Stimulated activated naive CD4-positive, alpha-beta T cell treated with Interleukin-2 at 50 U/mL for 16 hours (primary cell): ENCODE data around the gene TNFSF9.

Experiments used
- DNase-seq: peaks from one replicate; lab custom pipeline; 2025; lab: John Stamatoyannopoulos, UW

Gene TNFSF9, protein sequence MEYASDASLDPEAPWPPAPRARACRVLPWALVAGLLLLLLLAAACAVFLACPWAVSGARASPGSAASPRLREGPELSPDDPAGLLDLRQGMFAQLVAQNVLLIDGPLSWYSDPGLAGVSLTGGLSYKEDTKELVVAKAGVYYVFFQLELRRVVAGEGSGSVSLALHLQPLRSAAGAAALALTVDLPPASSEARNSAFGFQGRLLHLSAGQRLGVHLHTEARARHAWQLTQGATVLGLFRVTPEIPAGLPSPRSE

GRCh38 chr19:6530386-6531162 is at the start of gene TNFSF9:
Gene TNFSF9, plus strand, starts transcription at chr19:6531026. Its CDS starts 11 bp downstream, at chr19:6531037.
- DNase-seq: peak; percentile 67

- DNase-seq: peak; percentile 55
These were observed 49.1 kb upstream of the TNFSF9 start, which contains the start of gene DENND1C for GRCh38 chr19:6481541-6482342. Gene DENND1C, minus strand, starts transcription at chr19:6481787. Its CDS starts 92 bp downstream, at chr19:6481695.

GRCh38 chr19:6482343-6482686 is 48.5 kb upstream of the TNFSF9 start:
- no peak for DNase-seq

DNA sequence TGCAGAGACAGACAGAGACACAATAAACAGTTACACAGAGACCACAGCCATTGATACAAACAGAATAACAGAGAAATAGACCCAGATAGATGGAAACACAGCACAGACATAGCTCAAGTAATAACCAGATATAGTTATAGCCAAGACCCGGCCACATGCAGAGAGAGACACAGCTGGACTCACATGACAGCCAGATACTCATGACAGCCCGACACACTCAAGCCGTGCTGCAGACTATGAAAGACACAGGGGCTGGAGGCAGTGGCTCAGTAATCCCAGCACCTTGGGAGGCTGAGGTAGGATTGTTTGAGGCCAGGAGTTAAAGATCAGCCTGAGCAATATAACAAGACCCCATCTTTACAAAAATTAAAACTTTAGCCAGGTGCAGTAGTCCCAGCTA is 47.6 kb upstream of the TNFSF9 start:
- no peak for DNase-seq

- no peak for DNase-seq
These were observed 46.6 kb upstream of the TNFSF9 start for GRCh38 chr19:6484230-6484629.

GRCh38 chr19:6484831-6485230 is 46.0 kb upstream of the TNFSF9 start:
- DNase-seq: no peak

DNA sequence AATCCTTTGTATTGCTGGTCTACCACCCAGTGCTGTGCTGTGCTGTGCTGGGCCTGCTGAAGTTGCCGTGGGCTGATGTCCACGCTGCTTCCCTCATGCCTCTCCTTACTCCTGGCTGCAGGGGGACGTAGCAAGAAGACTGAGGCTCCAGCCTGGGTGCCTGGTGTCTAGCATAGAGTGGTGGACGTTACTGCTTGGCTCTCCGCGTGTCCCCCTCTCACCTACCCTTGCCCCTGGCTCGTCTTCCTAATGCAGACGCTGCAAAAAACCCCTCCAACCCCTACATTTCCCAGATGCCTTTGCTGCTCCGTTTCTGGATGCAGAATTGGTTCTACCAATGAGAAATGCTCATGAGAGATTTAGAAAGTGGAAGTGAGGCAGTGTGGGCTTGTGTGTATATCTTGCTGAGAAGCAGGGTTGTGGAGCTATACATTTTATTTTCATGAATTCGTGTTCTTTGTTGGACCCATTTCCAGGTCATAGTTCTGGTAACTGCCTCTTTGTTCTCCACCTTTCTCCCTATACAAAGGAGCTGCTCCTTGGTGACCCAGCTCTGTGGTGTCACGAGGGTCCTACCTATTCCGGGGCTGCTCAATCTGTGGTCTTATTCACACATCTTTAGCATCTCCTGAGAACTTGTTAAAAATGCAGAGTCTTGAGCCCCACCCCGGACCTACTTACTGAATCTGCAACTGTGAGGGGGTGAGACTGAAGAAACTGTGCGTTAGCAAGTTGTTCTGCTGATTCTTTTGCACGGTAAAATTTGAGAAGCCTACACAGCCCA is 41.4 kb upstream of the TNFSF9 start:
- DNase-seq: no peak

DNA sequence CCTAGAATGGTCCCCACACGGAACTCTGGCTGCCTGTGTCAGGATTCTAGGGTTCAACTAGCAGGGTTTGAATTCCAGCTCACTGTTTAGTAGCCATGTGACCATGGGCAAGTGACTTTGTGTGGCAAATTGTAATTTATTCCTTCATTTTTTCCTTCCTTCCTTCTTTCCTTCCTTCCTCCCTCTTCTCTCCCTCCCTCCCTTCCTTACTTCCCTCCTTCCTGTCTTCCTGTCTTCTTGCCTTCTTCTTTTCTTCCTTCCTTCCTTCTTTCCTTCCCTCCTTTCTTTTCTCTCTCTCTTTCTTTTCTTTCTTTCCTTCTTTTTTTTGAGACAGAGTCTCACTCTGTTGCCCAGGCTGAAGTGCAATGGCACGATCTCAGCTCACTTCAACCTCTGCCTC is 40.7 kb upstream of the TNFSF9 start:
- no peak for DNase-seq

- no peak for DNase-seq
These were observed 38.8 kb upstream of the TNFSF9 start for GRCh38 chr19:6491802-6492592.

DNA sequence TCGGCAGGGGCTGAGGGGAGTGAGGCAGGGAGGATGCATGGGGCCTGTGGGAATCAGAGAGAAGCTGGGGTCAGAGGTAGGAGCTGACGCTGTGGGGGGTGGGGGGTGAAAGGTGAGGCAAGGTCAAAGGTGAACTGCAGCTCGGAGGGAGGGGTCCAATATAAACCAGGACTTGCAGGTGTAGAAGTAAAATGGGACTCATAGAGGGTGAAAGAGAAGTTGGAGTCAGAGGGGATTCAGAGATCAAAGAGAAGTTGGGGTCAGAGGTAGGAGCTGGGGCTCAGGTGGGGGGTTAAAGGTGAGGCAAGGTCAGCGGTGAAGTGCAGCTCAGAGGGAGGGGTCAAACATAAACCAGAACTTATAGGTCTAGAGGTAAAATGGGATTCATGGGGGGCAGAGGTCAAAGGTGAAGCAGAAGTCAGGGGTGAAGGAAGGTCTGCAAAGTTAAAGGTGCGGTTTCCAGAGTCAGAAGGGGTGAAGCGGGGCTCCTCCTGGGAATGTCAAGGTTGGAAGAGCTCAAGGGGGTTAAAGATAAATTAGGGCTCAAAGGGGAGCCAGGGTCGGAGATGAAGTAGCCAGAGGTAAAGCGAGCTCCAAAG is 36.3 kb upstream of the TNFSF9 start:
- no peak for DNase-seq

- DNase-seq: no peak
These were observed 34.9 kb upstream of the TNFSF9 start for GRCh38 chr19:6495947-6496346.

DNA sequence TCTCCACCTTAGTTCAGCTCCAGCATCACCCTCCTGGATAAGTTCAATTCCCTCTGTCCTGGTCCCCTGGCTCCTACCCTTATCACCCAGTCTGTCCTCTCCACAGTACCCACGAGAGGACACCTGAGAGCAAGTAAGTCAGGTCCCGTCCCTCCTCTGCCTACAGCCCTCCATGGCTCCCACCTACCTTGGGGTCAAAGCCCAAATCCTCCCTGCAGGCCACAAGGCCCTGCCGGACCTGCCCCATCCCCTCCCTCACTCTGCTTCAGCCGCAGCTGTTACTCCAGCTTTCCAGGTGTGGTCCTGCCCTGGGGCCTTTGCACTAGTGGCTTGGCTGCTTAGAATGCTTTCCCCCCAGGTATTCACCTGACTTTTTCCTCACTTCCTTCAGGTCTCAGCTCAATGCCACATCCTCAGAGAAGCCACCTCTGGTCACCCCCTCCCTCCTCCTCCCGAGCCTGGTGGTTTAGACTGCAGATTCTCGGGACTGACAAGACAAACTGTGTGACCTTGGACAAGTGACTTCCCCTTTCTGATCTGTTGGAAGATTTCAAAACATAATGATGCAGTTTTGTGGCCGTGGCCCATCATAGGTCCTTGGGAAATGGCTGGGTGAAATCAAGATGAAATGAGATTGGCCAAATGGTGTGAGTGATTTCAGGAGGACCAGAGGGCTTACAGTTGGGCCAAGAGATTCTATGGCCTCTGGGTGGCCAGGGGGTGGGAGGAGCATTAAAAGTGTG is 32.4 kb upstream of the TNFSF9 start:
- no peak for DNase-seq

DNA sequence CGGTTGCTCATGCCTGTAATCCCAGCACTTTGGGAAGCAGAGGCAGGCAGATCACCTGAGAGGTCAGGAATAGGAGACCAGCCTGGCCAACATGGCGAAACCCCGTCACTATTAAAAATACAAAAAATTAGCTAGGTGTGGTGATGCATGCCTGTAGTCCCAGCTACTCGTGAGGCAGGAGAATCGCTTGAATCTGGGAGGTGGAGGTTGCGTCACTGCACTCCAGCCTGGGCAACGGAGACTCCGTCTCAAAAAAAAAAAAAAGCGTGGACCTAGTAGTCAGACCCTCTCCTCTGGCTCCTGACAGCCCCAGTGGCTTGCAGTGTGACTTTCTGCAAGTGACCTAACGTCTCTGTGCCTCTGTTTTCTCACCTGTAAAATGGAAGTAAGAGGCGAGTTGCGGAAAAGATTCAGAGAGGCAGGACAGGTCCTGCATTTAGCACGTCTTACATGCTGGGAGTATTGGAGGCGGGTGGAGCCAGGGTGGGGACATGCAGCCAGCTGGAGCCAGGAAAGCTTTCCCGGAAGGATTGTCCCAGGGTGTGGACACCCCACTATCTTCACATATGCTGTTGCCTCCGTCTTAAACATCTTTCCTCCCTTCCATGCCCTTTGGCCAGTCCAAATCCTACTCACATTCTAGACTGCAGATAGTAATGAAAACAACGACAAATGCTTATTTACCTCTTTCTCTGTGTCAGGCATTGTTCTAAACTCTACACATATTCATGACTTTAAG is 31.6 kb upstream of the TNFSF9 start:
- DNase-seq: no peak

DNA sequence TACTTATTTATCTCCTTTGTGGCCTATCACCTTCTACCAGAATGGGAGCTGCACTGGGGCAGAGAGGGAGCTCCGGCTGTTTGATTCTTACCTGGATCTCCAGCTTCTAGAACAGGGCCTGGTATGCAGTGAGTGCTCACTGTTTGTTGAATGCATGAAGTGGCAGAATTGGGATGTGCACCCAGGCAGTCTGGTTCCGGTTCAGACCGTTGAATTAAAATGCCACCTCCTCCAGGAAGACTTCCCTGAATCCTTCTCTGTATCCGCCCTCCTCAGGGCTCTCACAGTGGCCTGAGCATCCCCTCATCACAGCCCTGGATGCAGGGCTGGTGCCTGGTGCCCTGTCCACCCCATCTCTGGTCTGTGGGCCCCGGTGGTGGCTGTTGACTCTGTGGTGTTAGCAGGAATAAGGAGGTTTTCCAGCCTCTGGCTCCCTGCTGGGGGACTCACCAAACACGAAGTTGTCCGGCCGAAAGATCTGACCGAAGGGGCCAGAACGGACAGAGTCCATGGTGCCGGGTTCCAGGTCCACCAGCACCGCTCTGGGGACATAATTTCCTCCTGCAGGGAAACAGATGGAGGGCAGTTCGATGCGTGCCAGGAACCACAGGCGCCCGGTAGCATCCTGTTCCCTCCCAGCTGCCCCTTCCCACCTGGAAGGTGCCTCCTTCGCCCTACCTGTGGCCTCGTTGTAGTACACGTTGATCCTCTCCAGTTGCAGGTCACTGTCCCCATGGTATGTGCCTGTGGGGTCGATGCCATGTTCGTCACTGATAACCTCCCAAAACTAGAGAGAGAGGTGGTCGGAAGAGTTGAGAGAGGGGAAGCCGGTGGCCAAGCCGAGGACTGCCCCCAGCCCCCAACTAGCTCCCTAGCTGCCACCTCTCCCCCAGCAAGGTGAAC is 29.7 kb upstream of the TNFSF9 start:
- no peak for DNase-seq

- no peak for DNase-seq
These were observed 28.8 kb upstream of the TNFSF9 start, which contains the start of gene TUBB4A for GRCh38 chr19:6501740-6502648. Gene TUBB4A, minus strand, starts transcription at chr19:6502309. Its CDS starts 97 bp downstream, at chr19:6502212.

- no peak for DNase-seq
These were observed 27.2 kb upstream of the TNFSF9 start for GRCh38 chr19:6503407-6504201.
